NCI-H1105 (cell line): ENCODE results near the gene GSTM5.
A peak's percentile ranks its signal among the peaks of the same experiment; 100 is the strongest.
"Not testable (repeated sequence)": the region's sequence is repeated elsewhere in the genome, so short reads cannot be mapped to it uniquely, and the experiment has no call there.

ENCODE experiments used
- DNase-seq: peaks from one replicate; lab custom pipeline; 2025; lab: John Stamatoyannopoulos, UW

Gene GSTM5

DNA sequence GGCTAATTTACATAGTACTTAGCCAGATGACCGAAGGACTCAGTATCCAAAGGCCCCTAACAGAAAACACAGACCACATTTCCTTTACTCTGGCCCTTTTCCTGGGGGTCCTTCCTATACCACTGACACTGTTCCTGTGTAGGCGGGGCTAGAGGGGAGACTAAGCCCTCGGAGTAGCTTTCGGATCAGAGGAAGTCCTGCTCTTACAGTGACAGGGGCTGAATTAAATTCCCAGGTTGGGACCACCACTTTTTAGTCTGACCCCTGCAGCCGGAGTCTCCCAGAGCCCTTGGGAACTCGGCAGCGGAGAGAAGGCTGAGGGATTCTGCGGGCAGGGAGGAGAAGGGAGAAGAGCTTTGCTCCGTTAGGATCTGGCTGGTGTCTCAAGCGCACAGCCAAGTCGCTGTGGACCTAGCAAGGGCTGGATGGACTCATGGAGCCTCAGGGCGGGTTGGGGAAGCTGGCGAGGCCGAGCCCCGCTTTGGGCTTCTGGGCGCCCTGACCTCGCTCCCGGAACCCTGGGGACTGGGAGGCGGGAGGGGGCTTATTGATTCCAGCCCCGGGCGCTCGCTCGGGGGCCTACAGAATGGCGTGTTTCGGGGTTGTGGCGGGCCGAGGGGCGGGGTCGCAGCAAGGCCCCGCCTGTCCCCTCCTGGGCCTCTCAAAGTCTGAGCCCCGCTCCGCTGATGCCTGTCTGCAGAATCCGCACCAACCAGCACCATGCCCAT, at the start of gene GSTM5:
TSS of gene GSTM5 (plus strand) at position 659 of the 728 bp plus-strand sequence. CDS start at position 721, 62 bp downstream.
- DNase-seq: not testable (repeated sequence)

DNA sequence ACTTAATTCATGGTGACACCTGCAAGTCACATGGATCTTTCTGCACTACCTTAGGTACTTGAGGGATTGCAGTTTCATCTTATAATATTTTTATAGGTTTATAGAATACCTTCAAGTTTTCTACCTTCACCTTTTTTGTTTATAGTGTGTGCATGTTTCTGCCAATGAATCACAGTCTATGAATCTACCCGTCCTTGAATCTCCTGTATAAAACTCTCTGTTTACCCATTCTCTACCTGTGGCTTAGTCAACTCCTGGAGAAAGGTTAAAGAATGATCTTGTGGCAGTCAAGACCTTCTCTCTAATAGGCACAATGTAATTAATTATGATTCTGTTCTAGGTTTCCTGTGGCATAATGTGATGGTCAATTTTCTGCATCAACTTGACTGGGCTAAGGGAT, 47.4 kb upstream of the GSTM5 start:
- no peak for DNase-seq

DNA sequence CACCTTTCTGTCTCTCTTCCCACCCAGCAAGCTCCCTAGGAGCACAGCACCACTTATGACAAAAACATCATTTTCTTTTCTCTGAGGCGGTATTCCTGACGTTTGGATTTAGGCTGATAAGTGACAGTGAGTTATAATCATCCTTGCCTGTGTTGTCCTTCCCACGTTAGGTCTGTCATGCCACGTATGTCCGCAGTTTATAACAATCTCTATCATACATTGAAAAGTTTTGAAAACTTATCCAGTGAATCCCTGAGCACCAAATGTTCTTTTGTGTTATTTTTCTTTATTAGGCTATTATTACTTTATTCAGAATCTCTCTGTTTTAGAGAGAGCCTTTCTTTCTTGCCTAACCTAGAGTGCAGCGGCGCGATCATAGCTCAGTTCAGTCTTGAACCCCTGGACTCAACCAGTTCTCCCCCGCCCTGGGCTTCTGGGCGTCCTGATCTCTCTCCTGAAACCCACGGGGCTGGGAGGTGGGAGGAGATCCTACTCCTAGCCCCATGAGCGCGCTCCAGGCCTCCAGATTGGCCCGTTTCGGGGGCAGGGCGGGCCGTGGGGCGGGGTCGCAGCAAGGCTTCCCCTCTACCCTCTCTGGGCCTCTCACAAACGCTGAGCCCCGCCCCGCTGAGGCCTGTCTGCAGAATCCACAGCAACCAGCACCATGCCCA, 44.5 kb upstream of the GSTM5 start, which contains the start of gene GSTM2:
TSS of gene GSTM2 (plus strand) at position 606 of the 671 bp plus-strand sequence. CDS start at position 665, 59 bp downstream.
- peak; percentile 58 for DNase-seq

DNA sequence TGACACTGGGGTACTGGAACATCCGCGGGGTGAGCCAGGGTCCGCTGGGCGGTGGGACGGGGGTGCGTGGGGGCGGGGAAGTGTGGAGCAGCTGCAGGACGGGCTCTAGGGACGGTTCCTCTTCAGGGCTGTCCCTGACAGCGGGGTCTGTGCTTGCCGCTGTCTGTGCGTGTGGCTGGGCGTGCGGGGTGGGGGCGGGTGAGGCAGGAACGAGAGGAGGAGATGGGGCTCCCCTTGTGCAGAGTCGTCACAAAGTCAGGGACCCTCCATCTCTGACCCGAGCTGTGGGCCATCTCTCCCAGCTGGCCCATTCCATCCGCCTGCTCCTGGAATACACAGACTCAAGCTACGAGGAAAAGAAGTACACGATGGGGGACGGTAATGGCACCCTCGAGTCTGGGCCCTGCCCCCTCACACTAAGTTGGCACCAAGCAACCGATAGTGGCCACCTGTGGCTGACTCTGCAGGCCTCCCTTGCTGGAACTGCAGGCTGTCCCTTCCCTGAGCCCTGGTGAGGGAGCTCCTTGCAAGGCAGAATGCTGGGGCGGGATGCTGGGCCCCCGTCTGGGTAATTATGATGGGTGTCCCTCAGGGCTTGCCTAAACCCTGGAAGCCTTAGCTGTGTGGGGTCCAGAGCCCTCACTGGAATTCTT, 43.8 kb upstream of the GSTM5 start:
- DNase-seq: no peak

DNA sequence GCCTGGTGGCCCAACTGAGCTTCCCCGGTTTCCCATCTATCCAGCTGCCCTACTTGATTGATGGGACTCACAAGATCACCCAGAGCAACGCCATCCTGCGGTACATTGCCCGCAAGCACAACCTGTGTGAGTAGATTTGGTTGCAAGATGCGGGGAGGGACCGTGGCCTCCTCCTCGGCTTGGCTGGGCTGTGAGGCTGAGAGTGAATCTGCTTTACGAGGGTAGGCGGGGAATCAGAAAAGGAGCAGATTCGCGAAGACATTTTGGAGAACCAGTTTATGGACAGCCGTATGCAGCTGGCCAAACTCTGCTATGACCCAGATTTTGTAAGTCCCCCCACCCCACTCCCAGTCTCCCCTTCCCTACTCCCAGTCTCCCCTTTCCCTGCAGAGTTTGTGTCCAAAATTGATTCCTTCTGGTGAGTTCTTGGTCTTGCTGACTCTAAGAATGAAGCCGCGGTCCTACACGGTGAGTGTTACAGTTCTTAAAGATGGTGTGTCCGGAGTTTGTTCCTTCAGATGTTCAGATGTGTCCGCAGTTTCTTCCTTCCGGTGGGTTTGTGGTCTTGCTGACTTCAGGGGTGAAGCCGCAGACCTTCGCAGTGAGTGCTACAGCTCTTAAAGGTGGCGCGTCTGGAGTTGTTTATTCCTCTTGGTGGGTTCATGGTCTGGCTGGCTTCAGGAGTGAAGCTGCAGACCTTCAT, 42.7 kb upstream of the GSTM5 start:
- DNase-seq: no peak

DNA sequence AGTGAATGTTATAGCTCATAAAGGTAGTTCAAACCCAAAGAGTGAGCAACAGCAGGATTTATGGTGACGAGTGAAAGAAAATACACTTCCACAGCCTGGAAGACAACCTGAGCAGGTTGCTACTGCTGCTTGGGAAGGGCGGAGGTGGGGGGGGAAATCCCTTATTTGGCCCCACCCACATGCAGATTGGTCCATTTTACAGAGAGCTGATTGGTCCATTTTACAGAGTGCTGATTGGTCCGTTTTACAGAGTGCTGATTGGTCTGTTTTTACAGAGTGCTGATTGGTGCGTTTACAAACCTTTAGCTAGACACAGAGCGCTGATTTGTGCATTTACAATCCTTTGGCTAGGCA, 42.1 kb upstream of the GSTM5 start:
- DNase-seq: not testable (repeated sequence)

DNA sequence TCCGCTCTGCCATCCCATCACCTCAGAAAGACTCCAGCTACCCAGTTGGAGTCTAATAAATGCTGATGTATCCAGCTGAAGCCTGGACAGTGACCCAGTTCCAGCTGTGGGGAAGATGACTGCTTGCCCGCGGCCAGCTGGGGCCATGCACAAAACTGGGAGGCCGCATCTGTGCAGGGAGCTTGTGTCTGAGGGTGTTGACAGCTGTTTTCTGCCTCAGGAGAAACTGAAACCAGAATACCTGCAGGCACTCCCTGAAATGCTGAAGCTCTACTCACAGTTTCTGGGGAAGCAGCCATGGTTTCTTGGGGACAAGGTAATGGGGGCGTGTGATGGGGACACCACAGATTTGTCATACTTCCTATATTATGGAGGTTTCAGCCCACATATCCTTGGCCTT, 41.0 kb upstream of the GSTM5 start:
- DNase-seq: no peak

GRCh38 chr1:109673861-109674260, 38.2 kb upstream of the GSTM5 start:
- not testable (repeated sequence) for DNase-seq

- not testable (repeated sequence) for DNase-seq
Measured at GRCh38 chr1:109676683-109677381, 35.2 kb upstream of the GSTM5 start.

- DNase-seq: no peak
Measured at GRCh38 chr1:109677459-109677858, 34.6 kb upstream of the GSTM5 start.

DNA sequence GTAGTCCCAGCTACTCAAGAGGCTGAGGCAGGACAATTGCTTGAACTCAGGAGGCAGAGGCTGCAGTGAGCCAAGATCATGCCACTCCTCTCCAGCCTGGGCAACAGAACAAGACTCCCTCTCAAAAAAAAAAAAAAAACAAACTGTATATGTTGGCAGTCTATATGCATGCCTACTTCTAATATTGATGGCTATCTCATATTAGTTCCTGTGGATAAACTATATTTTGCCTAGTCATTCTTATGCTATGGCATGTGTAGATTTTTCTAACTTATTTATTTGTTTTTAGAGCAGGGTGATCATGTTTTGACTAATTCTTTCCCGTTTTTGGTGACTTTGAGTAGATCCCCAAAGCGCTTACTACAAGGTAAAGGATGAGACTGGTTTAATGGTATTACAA, 33.4 kb upstream of the GSTM5 start:
- not testable (repeated sequence) for DNase-seq

DNA sequence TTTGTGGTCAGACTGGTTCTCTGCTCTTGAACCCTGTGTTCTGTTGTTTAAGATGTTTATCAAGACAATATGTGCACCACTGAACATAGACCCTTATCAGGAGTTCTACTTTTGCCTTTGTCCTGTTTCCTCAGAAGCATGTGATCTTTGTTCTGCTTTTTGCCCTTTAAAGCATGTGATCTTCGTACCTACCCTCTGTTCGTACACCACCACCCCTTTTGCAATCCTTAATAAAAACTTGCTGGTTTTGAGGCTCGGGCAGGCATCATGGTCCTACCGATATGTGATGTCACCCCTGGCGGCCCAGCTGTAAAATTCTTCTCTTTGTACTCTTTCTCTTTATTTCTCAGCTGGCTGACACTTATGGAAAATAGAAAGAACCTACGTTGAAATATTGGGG, 27.3 kb upstream of the GSTM5 start:
- DNase-seq: not testable (repeated sequence)

GRCh38 chr1:109685399-109685798, 26.7 kb upstream of the GSTM5 start:
- DNase-seq: not testable (repeated sequence)

GRCh38 chr1:109685890-109686289, 26.2 kb upstream of the GSTM5 start:
- DNase-seq: not testable (repeated sequence)

- DNase-seq: not testable (repeated sequence)
Measured at GRCh38 chr1:109687109-109687508, 24.9 kb upstream of the GSTM5 start.

DNA sequence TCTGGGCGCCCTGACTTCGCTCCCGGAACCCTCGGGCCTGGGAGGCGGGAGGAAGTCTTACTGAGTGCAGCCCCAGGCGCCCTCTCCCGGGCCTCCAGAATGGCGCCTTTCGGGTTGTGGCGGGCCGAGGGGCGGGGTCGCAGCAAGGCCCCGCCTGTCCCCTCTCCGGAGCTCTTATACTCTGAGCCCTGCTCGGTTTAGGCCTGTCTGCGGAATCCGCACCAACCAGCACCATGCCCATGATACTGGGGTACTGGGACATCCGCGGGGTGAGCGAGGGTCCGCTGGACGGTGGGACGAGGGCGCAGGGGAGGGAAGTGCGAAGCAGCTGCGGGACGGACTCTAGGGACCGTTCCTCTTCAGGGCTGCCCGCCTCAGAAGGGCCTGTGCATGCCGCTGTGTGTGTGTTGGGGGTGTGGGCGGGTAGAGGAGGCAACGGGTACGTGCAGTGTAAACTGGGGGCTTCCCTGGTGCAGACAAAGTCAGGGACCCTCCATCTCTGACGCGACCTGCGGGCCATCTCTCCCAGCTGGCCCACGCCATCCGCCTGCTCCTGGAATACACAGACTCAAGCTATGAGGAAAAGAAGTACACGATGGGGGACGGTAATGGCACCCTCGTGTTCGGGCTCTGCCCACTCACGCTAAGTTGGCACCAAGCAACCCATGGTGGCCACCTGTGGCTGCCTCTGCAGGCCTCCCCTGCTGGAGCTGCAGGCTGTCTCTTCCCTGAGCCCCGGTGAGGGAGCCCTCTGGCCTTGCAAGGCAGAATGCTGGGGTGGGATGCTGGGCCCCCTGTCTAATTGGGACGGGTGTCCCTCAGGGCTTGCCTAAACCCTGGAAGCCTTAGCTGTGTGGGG, 24.2 kb upstream of the GSTM5 start, which contains the start of gene GSTM1:
TSS of gene GSTM1 (plus strand) at position 177 of the 859 bp plus-strand sequence. CDS start at position 234, 57 bp downstream.
- DNase-seq: no peak

DNA sequence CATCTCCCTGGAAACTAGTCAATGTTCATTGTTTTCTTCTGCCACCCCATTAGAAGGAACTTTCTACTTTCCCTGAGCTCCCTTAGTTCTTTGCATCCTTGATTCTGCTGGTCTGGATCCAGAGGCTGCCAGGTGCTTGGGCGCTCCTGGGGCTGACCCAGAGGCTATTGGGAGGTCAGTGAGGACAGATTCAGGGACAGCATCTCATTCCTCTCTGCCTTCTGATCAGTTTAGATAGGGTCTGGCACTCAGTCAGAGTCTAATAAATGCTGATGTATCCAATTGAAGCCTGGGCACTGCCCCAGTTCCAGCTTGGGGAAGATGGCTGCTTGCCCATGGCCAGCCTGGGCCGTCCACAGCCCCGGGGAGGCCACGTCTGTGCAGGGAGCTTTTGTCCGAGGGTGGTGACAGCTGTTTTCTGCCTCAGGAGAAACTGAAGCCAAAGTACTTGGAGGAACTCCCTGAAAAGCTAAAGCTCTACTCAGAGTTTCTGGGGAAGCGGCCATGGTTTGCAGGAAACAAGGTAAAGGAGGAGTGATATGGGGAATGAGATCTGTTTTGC, 22.1 kb upstream of the GSTM5 start:
- DNase-seq: no peak

- DNase-seq: no peak
Measured at GRCh38 chr1:109691759-109692158, 20.3 kb upstream of the GSTM5 start.

- DNase-seq: not testable (repeated sequence)
Measured at GRCh38 chr1:109694400-109694799, 17.7 kb upstream of the GSTM5 start.

- DNase-seq: not testable (repeated sequence)
Measured at GRCh38 chr1:109695138-109695537, 16.9 kb upstream of the GSTM5 start.
